HepG2 (cell line): ENCODE measurements around the gene SMAD3. TPM values are rescaled to one million over a fixed set of nuclear protein-coding genes. Genes with fewer than 3 reads are reported as not detected.

Experiments used
- ARHGAP35 ChIP-seq: sonication (generic); formaldehyde crosslinking; IDR thresholded peaks from 2 replicates; pipeline ENCODE4 v1.9.0; 2022; ENCODE audit warnings: mild to moderate bottlenecking, inconsistent platforms, moderate library complexity, missing genetic modification reagents, borderline replicate concordance
- CCAR2 ChIP-seq: fragments of 200-400 bp; formaldehyde crosslinking; optimal IDR thresholded peaks from 2 replicates; pipeline ENCODE3; 2018; ENCODE audit warnings: low read depth, mild to moderate bottlenecking, low read length, moderate library complexity
- CHD2 ChIP-seq: IDR thresholded peaks from 2 replicates; pipeline ENCODE4 v1.6.1; 2011; ENCODE audit warnings: low read depth, low read length, improper control_type of control experiment
- HMGXB4 ChIP-seq, 2 experiments: sonication (generic) in 1 of 2; formaldehyde crosslinking in 1 of 2; IDR thresholded peaks; 2 replicates each; pipeline versions ENCODE4 v1.4.0 to v1.6.1; 2018 to 2020; ENCODE audit warnings: missing genetic modification reagents in 2 of 2, borderline replicate concordance in 1 of 2, low read depth in 1 of 2, mild to moderate bottlenecking in 1 of 2, missing biosample characterization in 1 of 2
- KLF11 ChIP-seq: IDR thresholded peaks from 2 replicates; pipeline ENCODE4 v1.6.1; 2016; ENCODE audit warnings: missing compliant biosample characterization
- MXD1 ChIP-seq: sonication (generic); formaldehyde crosslinking; IDR thresholded peaks from 2 replicates; pipeline ENCODE4 v1.4.0; 2020; ENCODE audit warnings: mild to moderate bottlenecking, missing genetic modification reagents
- MYC ChIP-seq: sonication (generic); formaldehyde crosslinking; IDR thresholded peaks from 2 replicates; pipeline ENCODE4 v1.9.0; 2021; ENCODE audit warnings: missing genetic modification reagents, borderline replicate concordance
- NCOA1 ChIP-seq: sonication (generic); formaldehyde crosslinking; IDR thresholded peaks from 2 replicates; pipeline ENCODE4 v1.9.0; 2021; ENCODE audit warnings: missing genetic modification reagents
- RARA ChIP-seq: IDR thresholded peaks from 2 replicates; pipeline ENCODE4 v1.6.1; 2016; ENCODE audit warnings: missing genetic modification reagents, missing compliant biosample characterization
- RFX3 ChIP-seq: IDR thresholded peaks from 2 replicates; pipeline ENCODE4 v1.6.1; 2016; ENCODE audit warnings: missing biosample characterization, missing genetic modification reagents
- RNF219 ChIP-seq: sonication (generic); formaldehyde crosslinking; IDR thresholded peaks from 2 replicates; pipeline ENCODE4 v1.5.0; 2020; ENCODE audit warnings: mild to moderate bottlenecking, missing genetic modification reagents
- SCMH1 ChIP-seq: sonication (generic); formaldehyde crosslinking; IDR thresholded peaks from 2 replicates; pipeline ENCODE4 v1.9.0; 2021; ENCODE audit warnings: missing genetic modification reagents, mild to moderate bottlenecking, borderline replicate concordance
- ZBTB14 ChIP-seq: sonication (generic); formaldehyde crosslinking; IDR thresholded peaks from 2 replicates; pipeline ENCODE4 v1.4.0; 2020; ENCODE audit warnings: missing genetic modification reagents
- ZMYM4 ChIP-seq: sonication (generic); formaldehyde crosslinking; IDR thresholded peaks from 2 replicates; pipeline ENCODE4 v1.8.1; 2023; ENCODE audit warnings: mild to moderate bottlenecking, missing genetic modification reagents
- ZNF326 ChIP-seq: sonication (generic); formaldehyde crosslinking; IDR thresholded peaks from 2 replicates; pipeline ENCODE4 v1.4.0; 2020; ENCODE audit warnings: missing genetic modification reagents, borderline replicate concordance
- ZNF431 ChIP-seq: sonication (generic); formaldehyde crosslinking; IDR thresholded peaks from 2 replicates; pipeline ENCODE4 v1.9.0; 2022; ENCODE audit warnings: missing genetic modification reagents, low read depth, mild to moderate bottlenecking, borderline replicate concordance
- ZNF530 ChIP-seq: sonication (generic); formaldehyde crosslinking; IDR thresholded peaks from 2 replicates; pipeline ENCODE4 v1.5.0; 2020; ENCODE audit warnings: low read depth, mild to moderate bottlenecking, missing genetic modification reagents
- ZNF562 ChIP-seq: sonication (generic); formaldehyde crosslinking; IDR thresholded peaks from 2 replicates; pipeline ENCODE4 v1.8.0; 2022; ENCODE audit warnings: missing genetic modification reagents, borderline replicate concordance
- ZNF597 ChIP-seq: sonication (generic); formaldehyde crosslinking; IDR thresholded peaks from 2 replicates; pipeline ENCODE4 v1.5.0; 2020; ENCODE audit warnings: missing genetic modification reagents
- ZNF598 ChIP-seq: sonication (generic); formaldehyde crosslinking; IDR thresholded peaks from 2 replicates; pipeline ENCODE4 v1.5.1; 2020; ENCODE audit warnings: mild to moderate bottlenecking, missing genetic modification reagents, borderline replicate concordance
- ZNF678 ChIP-seq: sonication (generic); formaldehyde crosslinking; IDR thresholded peaks from 2 replicates; pipeline ENCODE4 v1.4.0; 2020; ENCODE audit warnings: mild to moderate bottlenecking, missing genetic modification reagents
- ZNF724P ChIP-seq: sonication (generic); formaldehyde crosslinking; IDR thresholded peaks from 2 replicates; pipeline ENCODE4 v1.8.0; 2022; ENCODE audit warnings: missing genetic modification reagents, borderline replicate concordance
- ZNF746 ChIP-seq: sonication (generic); formaldehyde crosslinking; IDR thresholded peaks from 2 replicates; pipeline ENCODE4 v1.8.0; 2022; ENCODE audit warnings: mild to moderate bottlenecking, missing genetic modification reagents
- ZNF891 ChIP-seq: sonication (generic); formaldehyde crosslinking; IDR thresholded peaks from 2 replicates; pipeline ENCODE4 v1.5.0; 2020; ENCODE audit warnings: mild to moderate bottlenecking, missing genetic modification reagents
- polyA plus RNA-seq, 8 experiments: library from polyadenylated mRNA; depleted of rRNA in 3 of 8; stranded (reverse) in 7 of 8; unstranded in 1 of 8; fragments of >200 nt; fragmentation: Illumina TruSeq in 4 of 8; extraction: Trizol in 4 of 8; gene quantifications; 2 replicates each; pipeline versions ENCODE4 v1.2.1 to v1.2.3, GENCODE V29; 2011 to 2016; ENCODE audit warnings: low read depth in 4 of 8, missing spikeins in 1 of 8, mixed read lengths in 1 of 8; ENCODE audit not compliant: insufficient read depth in 1 of 8
- total RNA-seq, 5 experiments: library from RNA; depleted of rRNA; stranded (reverse); fragments of >200 nt; fragmentation: Illumina TruSeq; extraction: Trizol; gene quantifications; 2 replicates each; pipeline ENCODE4 v1.2.3, GENCODE V29; 2016; ENCODE audit warnings: low read depth in 1 of 5

SMAD3 gene
- total and polyA plus RNA-seq, 2 of the 13 experiments (the other 11 are each of a cell fraction or from before 2014, with no cell fraction given), result 8.6 to 56.3 TPM

- TF ChIP-seq ZBTB14 (CRISPR knock-in tag), result no peak
- no peak; the same call in 1 of the 2 replicates for TF ChIP-seq KLF11 (CRISPR knock-in tag)
- TF ChIP-seq HMGXB4 (CRISPR knock-in tag; IDR thresholded peaks at IDR 0.05; ENCODE audit: borderline replicate concordance in 1 of 2, low read depth in 1 of 2), result peak in 1 of 2 experiments; percentile 52; a peak in 1 of 4 replicates
- TF ChIP-seq ZMYM4, result peak; percentile 65; the same call in 1 of the 2 replicates
- TF ChIP-seq RFX3 (CRISPR knock-in tag), result no peak
- TF ChIP-seq ZNF678 (CRISPR knock-in tag), result no peak
- no peak for TF ChIP-seq ZNF597 (CRISPR knock-in tag)
- TF ChIP-seq ZNF724P (CRISPR knock-in tag), result no peak
- no peak for TF ChIP-seq ZNF530 (CRISPR knock-in tag)
- no peak for TF ChIP-seq ZNF598 (CRISPR knock-in tag)
- TF ChIP-seq ZNF326 (CRISPR knock-in tag), result no peak
- TF ChIP-seq RNF219 (CRISPR knock-in tag), result 0 out of 2 replicates have a peak, but pooled peaks have one; percentile 69
- TF ChIP-seq ZNF431 (CRISPR knock-in tag), result peak; percentile 65; the same call in 1 of the 2 replicates
- no peak for TF ChIP-seq ARHGAP35 (CRISPR knock-in tag)
- TF ChIP-seq ZNF891 (CRISPR knock-in tag), result 0 out of 2 replicates have a peak, but pooled peaks have one; percentile 18
- no peak for TF ChIP-seq NCOA1 (CRISPR knock-in tag)
- no peak for TF ChIP-seq SCMH1 (CRISPR knock-in tag)
- peak; percentile 49; the same call in 1 of the 2 replicates for TF ChIP-seq MYC (CRISPR knock-in tag)
- TF ChIP-seq CHD2, result no peak
- peak; percentile 73 for TF ChIP-seq CCAR2
- TF ChIP-seq ZNF562, result no peak
- TF ChIP-seq MXD1, result no peak
- TF ChIP-seq ZNF746 (CRISPR knock-in tag), result peak; percentile 90
- peak; percentile 89 for TF ChIP-seq RARA (CRISPR knock-in tag)
Observed at GRCh38 chr15:67146875-67147381, 81.5 kb downstream of the SMAD3 start (continued).
